NCI-H2227 treated with DMSO at 0.1 percent for 48 hours (cell line): ENCODE measurements around the gene HPD.

ENCODE experiments used
- DNase-seq: peaks from one replicate; lab custom pipeline; 2025; lab: John Stamatoyannopoulos, UW

Gene HPD

DNA sequence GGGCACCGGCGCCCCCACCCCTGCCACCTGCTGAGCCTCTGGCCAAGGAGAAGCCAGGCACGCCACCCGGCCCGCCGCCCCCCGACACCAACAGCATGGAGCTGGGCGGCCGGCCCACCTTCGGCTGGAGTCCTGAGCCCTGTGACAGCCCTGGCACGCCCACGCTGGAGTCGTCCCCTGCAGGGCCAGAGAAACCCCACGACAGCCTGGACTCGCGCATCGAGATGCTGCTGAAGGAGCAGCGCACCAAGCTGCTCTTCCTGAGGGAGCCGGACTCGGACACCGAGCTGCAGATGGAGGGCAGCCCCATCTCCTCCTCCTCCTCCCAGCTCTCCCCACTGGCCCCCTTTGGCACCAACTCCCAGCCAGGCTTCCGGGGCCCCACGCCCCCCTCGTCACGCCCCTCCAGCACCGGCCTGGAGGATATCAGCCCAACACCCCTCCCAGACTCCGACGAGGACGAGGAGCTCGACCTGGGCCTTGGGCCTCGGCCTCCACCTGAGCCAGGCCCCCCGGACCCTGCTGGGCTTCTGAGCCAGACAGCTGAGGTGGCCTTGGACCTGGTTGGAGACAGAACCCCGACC, 48.3 kb downstream of the HPD start:
- DNase-seq = no peak

DNA sequence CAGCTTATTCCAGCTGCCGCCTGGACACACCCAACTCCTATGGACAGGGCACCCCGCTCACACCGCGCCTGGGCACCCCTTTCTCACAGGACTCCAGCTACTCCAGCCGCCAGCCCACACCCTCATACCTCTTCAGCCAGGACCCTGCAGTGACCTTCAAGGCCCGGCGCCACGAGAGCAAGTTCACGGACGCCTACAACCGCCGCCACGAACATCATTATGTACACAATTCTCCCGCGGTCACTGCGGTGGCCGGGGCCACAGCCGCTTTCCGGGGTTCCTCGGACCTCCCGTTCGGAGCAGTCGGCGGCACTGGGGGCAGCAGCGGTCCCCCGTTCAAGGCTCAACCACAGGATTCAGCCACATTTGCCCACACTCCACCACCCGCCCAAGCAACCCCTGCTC, 48.9 kb downstream of the HPD start:
- DNase-seq = no peak

DNA sequence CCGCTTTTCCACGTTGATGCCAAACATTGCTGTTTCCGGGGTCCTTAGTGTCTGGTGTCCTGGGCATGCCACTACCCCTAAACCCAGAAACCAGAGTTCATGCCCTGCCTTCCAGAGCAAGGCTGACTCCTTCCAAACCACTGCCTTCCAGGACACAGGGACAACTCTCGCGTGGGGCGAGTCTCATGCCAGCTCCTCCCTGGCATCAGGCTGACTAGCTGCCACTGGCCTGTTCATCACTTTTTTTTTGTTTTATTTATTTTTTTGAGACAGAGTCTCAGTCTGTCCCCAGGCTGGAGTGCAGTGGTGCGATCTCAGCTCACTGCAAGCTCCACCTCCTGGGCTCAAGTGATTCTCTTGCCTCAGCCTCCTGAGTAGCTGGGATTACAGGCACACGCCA, 50.0 kb downstream of the HPD start:
- DNase-seq = no peak

DNA sequence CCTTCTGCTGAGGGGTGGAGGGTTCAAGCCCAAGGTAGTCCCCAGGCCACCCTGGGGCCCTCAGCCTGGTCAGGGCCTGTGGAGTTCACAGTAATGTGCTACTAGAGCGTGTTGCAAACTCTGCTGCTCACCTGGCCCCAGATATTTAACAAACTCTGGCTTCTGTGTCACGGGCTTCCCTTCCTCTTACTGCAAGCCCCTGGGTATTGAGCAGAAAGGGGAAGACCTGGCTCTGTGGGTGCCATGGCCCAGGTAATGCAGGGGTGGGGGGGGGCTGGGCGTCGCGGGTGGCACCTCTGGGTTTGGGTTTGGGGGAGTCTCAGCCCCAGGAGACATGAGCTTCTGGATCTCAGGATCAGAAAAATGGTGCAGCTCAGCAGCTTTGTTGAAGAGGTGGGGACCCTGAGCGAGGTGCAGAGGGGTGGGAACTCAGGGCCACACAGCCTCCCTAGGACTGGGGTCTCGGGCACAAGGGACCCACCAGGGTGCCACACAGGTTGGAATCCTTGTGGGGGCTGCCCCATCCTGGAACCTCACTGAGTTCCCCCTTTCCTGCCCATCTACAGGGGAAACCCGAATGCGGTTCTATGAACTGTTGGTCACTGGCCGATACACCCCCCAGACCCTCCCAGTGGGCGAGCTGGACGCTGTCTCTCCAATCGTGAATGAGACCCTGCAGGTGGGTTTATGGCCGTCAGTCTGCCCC, 50.9 kb downstream of the HPD start:
- DNase-seq = no peak

DNA sequence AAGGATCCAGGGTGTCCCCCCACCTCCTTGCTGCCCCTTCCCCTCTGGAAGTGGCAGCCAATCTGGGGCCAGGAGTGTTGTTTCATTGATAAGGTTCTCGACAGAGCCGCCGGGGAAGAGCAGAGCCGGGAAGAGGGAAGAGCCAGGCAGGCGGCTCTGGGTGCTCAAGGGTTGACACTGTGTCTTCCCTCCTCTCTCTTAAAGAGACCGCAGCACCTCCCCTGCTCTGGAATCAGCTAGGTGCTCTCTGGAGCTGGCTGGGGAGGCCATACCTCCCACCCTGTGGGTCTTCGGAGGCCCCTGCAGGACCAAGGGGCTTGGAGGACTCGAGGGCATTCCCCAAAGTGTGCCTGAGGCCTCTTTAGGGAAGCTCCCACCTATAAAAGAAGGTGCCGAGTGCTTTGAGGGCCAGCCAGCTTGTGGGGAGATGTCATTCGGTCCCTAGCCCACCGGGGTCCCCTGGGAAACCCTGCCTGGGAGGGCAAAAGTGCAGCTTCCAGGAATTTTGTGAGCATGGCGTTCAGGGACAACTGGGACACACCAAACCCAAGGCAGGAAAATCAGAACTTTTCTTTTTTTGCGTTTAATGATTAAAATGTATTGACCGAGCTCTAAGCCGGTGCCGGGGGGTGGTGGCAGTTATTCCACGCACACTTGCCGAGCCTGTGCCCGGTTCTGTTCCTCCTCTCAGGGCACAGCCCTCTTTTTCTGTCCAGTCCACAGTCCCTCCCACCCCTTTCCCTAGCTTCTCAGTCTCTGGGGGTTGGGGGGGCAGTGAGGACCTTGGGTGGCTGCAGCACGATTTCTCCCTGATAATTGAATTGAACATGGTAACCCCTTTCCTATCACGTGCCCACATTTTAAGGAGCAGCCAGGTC, 51.9 kb downstream of the HPD start:
- peak; percentile 44 for DNase-seq

DNA sequence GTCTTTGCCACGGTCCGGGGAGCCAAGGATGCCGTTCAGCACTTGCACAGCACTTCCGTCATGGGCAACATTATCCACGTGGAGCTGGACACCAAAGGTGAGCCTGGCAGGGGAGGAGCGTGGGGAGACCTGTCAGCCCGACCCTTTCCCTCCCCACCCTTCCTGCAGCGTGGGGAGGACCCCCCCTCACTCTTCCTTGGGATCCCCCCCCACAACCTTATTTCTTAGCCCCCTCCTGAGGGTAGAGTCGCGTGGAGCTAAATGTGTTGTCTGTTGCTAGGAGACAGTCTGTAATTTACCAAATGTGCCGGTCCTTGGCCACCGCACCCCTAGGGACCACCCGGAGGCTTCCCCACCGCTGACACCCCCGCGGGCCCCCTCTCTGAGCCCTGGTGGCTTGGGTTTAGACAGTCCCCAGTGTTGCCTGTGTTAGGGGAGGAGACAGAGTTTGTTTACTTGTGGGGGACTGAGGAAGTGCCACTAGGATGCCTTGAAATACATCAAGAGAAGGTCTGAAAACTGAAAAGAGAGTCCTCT, 52.6 kb downstream of the HPD start:
- no peak for DNase-seq

DNA sequence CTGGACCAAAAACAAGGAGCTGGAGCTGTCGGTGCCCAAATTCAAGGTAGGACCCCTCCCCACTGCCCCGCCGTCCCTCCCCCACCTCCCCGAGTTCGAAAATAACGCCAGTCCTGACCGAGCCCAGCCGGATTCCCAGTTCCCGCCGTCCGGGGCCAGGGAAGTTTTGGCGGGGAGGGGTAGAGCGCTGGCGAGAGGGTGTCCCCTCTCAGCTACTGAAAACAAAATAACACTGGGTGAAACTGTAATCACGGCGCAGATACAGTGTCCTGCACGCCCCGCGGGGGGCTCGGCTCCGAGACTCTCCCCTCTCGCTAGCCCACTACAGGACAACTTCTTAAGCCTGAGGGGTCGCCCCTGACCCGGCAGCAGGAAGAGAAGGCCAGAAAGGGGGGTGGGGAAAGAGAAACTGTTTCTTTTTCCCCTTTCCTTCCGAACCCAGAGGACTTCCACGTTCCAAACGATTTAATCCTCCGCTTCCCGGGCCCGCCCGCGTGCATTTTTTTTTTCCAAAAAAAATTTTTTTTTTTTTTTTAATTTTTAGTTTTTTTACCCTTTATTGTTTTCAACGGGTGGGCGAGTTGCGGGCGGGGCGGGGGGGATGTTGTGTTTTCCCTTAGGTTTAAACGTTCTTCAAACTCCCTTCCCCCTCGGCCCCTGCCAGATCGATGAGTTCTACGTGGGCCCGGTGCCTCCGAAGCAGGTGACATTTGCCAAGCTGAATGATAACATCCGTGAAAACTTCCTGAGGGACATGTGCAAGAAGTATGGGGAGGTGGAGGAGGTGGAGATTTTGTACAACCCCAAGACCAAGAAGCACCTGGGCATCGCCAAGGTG, 53.3 kb downstream of the HPD start:
- DNase-seq = no peak

DNA sequence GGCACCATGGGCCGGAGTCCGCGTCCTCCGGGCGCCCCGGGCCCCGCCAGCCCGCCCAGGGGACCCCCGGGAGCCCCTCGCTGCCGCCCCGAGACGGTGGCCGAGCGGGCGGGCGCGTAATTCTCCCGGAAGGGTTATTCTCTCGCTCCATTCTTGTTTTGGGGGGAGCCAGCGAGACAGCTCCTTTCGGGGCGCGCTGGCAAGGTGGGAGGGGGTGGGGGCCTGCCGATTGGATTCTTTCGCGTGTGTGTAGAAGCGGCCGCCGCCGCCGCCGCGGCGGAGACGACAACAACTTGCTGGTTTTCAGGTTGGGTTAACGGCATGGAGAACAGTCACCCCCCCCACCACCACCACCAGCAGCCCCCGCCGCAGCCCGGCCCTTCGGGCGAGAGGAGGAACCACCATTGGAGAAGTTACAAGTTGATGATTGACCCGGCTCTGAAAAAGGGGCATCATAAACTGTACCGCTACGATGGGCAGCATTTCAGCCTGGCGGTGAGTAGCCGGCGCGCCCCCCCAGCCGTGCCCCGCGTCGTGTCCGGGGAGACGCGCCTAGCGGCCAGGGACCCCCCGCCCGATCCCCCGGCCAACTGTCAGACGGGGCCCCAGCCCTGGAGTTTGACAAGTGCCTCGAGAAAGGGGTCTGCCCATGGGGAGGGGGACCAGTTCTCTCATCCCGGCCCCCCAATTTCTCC, 54.1 kb downstream of the HPD start:
- no peak for DNase-seq

DNA sequence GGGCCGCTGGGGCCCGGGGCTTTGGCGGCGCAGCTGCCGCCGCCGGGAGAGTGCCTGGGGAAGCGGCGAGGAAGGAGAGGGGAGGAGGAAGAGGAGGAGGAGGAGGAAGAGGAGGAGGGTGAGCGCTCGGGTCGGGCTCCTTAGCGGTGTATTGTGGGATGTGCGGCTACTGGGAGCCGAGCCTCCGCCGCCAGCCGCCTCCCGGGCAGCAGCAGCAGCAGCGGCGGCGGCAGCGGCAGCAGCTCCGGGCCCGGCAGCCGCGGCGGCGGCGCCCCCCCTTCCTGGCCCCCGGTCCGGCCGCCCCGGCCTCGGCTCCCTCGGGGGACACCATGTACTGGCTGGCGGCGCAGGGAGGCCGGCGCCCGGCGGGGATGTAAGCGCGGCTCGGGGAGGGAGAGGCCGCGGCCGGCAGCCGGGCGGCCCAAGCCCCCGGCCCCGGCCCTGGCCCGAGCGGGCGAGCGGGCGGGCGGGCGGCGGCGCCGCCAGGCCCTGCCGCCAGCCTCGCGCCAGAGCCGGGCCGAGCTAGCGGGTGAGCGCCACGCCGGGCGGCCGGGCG, 54.7 kb downstream of the HPD start, which contains the start of gene SETD1B:
Gene SETD1B, plus strand, starts transcription at position 149 of the 556 bp plus-strand sequence. CDS start 729 bp downstream, outside the sequence.
- DNase-seq = no peak

DNA sequence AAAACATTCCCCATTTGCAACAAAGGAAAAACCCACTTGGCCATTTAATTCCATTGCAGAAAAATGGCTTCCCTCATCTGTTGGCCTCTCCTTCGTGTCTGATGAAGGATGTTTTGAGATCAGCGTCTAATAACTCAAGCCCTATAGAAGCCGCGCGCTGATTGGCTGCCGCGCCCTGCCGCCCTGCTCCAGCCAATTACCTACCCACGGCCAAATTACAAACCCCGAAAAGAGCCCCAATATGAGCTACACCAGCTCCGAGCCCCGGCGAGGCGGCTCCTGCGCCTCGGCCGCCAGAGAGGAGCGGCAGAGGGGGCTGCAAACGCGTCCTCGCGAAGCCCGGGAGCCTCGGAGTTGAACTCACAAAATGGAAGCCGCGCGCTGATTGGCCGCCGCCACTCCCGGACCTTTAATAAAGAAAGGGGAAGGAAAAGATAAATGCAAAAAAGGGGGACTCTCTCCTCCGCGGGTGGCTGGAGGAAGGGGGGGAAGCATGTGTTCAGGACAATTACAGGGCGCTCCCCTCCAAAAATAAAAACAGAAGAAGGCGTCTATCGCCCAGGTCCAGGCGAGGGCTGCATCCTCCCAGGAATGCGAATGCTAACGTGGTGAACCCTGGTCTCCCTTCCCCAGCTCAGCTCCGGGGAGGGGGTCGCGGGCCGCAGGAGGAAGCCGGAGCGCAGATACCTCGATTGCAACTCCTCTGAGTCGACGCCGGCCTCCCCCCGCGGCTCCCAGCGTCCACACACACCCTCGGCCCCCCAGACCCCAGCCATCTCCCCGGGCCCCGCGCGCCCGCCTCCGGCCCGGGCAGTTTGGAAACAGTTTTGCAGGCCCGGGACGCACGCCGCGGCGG, 55.6 kb downstream of the HPD start:
- peak; percentile 97 for DNase-seq

DNA sequence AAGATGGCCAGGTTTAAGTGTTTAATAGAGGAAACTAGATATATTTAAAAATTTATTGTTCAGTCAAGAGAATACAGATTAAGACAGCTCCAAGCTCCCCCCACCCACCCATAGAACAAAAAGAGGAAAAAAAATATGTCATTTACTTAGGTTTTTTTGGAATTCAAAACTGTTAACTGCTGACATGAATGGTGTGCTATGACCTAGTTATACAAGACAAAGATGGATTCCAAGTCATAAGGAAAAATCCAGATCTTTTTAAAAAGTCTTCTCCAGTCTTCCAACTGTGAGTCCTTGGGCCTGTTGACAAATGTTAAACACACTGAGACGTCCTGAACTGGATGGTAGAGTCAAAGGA, 56.2 kb downstream of the HPD start:
- no peak for DNase-seq

DNA sequence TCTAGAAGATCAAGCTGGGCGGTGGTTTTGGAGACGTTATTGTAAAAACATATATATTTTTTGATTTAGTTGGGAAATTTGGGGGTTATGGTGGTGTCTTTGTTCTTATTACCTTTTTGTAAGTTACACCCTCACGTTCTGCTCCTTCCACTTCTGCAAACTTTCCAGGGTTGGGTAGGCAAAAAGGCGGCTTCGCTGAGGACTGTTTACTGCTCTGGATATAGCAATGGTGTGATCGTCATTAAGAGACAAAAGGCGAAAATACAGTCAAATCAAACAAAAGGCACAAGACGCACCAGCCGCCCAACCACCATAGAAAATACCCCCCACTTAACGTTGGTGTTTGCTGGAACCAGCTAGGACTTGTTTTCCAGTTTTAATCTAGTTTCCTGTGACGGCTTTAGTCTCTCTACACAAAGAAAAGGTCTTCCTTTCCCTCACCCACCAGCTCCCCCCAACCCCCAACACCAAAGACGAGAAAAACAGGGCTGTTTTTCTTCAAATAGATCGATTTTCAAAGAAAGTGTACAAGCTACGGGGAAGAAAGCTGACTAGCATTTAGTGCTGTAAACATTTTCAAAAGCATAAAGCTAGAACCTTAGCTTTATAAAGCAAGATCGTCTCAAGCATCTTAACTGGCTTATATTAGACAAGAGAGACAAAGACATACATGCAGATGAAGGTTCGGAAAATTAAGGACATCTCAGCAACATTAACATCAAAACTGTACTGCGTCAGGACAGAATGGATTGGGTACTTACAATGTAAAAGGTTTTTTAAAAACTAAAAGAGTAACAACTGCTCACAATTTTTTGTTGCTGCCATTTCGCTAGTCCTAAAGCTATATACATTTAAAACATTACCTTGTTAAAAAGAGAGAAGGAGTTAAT, 56.8 kb downstream of the HPD start:
- peak; percentile 56 for DNase-seq

DNA sequence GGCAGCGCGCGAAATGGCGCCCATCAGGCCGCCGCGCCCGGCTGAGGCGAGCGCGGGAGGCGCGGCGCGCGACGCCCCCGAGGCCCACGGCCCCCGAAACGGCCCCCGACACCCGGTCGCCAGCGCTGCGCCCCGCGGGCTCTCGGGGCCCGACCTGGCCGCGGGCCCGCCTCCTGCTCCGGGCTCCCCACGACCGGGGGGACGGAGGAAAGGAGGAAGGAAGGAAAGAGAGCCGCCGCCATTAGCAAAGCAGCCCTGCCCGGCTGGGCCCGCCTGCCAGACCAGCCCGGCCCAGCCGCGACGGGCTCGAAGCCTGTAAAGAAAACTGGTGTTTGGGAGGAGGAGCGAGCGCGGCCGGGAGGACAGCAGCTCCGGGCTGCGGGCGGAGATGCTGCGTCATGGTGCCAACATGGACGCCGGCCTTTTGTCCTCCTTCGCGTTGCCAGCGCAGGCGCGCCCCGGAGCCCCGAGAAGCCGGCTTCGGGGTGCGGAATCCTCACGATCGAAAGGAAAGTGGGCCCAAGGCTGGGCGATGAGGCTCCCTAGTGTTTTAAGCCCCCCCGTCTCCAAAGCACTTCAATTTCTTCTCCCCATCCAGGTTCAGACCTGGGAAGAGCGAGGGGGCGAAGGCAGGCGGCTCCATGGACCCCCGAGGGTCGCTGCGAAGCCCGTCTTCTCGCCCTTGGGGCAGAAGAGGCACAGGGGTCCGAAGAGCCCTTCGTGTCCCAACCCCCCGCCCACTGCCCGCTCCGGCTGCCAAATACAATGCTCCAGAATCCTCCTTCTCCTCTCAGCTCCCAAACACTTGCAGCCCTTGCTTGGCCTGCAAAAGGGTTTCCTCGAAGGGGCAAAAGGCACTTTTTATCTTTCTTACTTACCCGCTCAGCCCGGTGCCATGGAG, 57.7 kb downstream of the HPD start:
- DNase-seq = peak; percentile 66

DNA sequence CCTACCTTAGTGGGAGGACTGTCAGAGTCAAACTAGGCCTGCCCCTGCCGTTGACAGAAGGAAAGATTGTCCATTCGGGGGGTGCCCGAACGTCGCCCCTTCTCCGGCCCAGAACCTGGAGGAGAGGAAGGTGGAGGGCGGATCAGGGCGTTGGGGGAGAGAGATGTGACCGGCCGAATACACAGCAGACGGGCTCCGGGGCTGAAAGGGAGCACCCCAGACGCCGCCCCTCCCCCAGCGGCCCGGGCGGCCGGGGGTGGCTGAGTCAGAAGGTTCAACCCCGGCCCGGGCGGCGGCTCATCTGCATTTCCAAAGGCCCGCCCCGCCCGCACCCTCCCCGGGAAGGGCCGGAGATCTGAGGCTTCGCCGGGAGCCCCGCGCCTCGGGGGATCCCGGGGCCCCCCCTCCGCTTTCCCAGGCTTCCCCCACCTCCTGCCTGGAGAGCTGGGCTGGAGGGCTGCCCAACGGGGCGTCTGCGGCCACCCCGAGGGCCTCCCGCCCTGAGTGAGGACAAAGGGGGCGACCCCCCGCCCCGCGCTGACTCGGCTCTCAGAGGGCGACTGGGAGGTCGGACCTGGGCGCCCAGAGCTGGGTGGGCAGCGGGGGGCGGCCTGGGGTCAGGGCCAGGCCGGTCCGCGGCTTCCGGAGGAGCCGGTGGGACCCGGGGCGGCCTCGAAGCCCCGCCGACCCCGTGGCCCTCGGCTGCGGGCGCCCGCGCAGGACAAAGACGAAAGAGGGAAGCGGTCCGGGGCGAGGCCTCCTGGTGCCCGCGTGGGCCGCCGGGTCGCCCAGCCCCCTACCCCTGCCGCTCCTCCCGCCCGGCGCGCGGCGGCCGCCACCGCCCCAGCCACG, 58.6 kb downstream of the HPD start:
- peak; percentile 68 for DNase-seq

DNA sequence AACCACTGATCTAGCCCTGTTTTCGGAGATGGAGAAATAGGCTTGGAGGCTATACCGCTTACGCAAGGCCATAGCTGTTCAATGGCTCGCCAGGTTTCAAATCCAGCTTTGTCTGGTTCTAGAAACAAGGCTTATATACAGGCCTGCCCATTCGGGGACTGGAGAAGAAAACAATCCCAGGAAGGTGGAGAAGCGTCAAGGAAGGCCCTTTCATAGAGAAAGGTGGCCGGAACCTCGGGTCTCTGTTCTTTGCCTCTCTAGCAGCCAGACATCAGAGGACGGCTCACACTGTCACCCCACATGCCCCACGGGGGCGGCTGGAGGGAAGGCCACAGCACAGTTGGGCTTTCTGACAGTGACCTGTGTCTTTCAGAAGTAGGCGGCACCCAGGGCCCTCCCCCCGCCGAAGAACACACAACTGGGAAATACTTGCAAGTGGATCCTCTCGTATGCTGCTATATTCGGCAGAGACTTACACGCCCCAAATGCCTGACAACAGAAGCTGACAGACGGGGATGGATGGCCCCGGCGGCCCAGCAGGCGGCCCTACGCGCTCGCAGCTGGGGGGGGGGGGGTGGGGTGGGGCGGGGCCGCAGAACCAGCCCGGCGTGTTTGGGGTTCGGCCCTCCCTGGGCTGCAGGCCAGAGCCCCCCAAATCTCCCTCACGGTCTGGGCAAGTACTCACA, 59.4 kb downstream of the HPD start:
- peak; percentile 74 for DNase-seq

DNA sequence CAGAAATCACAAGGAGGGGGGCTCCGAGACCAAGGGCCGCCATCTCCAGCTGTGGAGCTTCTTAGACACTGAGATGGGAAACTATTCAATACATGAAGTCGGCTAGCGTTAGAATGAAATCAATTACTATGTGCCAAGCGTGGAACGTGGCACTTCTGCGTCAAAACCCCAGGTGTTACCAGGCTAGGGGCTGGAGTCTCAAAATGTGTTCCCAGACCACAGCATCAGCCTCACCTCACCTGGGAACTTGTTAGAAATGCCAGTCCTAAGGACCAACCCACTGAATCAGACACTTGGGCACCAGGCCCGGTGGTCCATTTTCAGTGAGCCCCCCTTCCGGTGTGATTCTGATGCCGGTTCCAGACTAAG, 59.9 kb downstream of the HPD start:
- DNase-seq = no peak
